Upper lobe of left lung (tissue), 6 donors: ENCODE data around the gene MYO9B. TPM values are rescaled to one million over a fixed set of nuclear protein-coding genes. Genes with fewer than 3 reads are reported as not detected.

Source experiments
- ATAC-seq, 2 donors: fragments of 200-7000 bp; cut with Tn5 transposase; one replicate each; pipeline ENCODE4 v1.9.1; 2022; ENCODE audit warnings: mild to moderate bottlenecking in 2 of 2, moderate library complexity in 2 of 2; ENCODE audit not compliant: low FRiP score in 2 of 2
- DNase-seq, 2 donors: peaks; one replicate each; pipeline ENCODE4 v3.0.0-alpha.2; 2019 to 2020
- H3K27ac ChIP-seq, 4 donors: fragments of 200-600 bp; sonication (generic); one replicate each; pipeline ENCODE4 v1.5.1; 2016 to 2019
- H3K27me3 ChIP-seq, 4 donors: fragments of 200-600 bp; sonication (generic); one replicate each; pipeline ENCODE4 v1.5.1; 2017 to 2019
- H3K36me3 ChIP-seq, 4 donors: fragments of 200-600 bp; sonication (generic); one replicate each; pipeline ENCODE4 v1.5.1; 2016 to 2019
- H3K4me1 ChIP-seq, 4 donors: fragments of 200-600 bp; sonication (generic); one replicate each; pipeline ENCODE4 v1.5.1; 2018 to 2019
- H3K4me3 ChIP-seq, 4 donors: fragments of 200-600 bp; sonication (generic); one replicate each; pipeline ENCODE4 v1.5.1; 2017 to 2019; ENCODE audit warnings: mild to moderate bottlenecking in 2 of 4, moderate library complexity in 1 of 4
- H3K9me3 ChIP-seq, 4 donors: fragments of 200-600 bp; sonication (generic); one replicate each; pipeline ENCODE4 v1.5.1; 2018 to 2019
- CTCF ChIP-seq, 6 experiments: fragments of 450-650 bp in 4 of 6; fragments of 200-600 bp in 2 of 6; sonication (generic) in 2 of 6; IDR thresholded peaks; one replicate each; pipeline ENCODE4 v1.5.1; 2016 to 2019; ENCODE audit warnings: antibody characterized with exemption in 6 of 6
- EP300 ChIP-seq, 4 donors: sonication (generic); formaldehyde crosslinking; IDR thresholded peaks; one replicate each; pipeline ENCODE4 v1.5.1; 2017; ENCODE audit warnings: antibody characterized with exemption in 4 of 4, control low read depth in 2 of 4
- POLR2A ChIP-seq, 4 donors: fragments of 450-650 bp; IDR thresholded peaks; one replicate each; pipeline ENCODE4 v1.5.1; 2016 to 2017; ENCODE audit warnings: antibody characterized with exemption in 4 of 4, mild to moderate bottlenecking in 2 of 4
- POLR2AphosphoS5 ChIP-seq, 2 donors: sonication (generic); formaldehyde crosslinking; IDR thresholded peaks; one replicate each; pipeline ENCODE4 v1.5.1; 2017; ENCODE audit warnings: antibody characterized with exemption in 2 of 2
- WGBS, 2 donors: methylation state at CpG; one replicate each; pipeline ENCODE4 v1.1.5; 2017 to 2018; 5-methylcytosine and 5-hydroxymethylcytosine counted together
- total RNA-seq, 6 donors: library from RNA; depleted of rRNA in 4 of 6; stranded (reverse); fragments of >200 nt in 4 of 6; gene quantifications; one replicate each; pipeline versions ENCODE4 v1.1.0 to v1.2.1, GENCODE V29; 2016 to 2021
- donor health status: DM: no; HTN: no; CAD: no; lungs with moderate emphysema.
- donor health status: DM: no; HTN: yes; CAD: no; lungs with severe emphysema.

The MYO9B gene
- total RNA-seq, 6 donors from 2014 or later = 72.3 to 408 (median 146) TPM

GRCh38 chr19:17215127-17215971, 139.8 kb downstream of the MYO9B start, which contains the start of gene USE1:
Gene USE1, plus strand, starts transcription at chr19:17215357. Its CDS starts 49 bp downstream, at chr19:17215406.
- peak; percentile 93 for DNase-seq

GRCh38 chr19:17216058-17216670, 140.6 kb downstream of the MYO9B start:
- no peak for ATAC-seq
- TF ChIP-seq POLR2A (IDR thresholded peaks at IDR 0.05) = no peak
- no peak for TF ChIP-seq POLR2AphosphoS5 (IDR thresholded peaks at IDR 0.05)
- Histone ChIP-seq H3K27me3 (no peaks in the 10 kb centered on the region), H3K36me3 (peaks cover 8 to 46% (median 33%) of the 10 kb centered on the region in 4 donors), H3K9me3 (no peaks in the 10 kb centered on the region), H3K4me1 (peaks cover 14 to 17% (median 15%) of the 10 kb centered on the region in 4 donors), H3K27ac (peak overlapping the region in 2 of 4 donors; percentile 95 to 96), H3K4me3 (peak overlapping the region in 3 of 4 donors; percentile 67 to 79 (median 77))
- 85 to 91% methylated on average over 8 to 12 of the region's 13 CpGs for WGBS, 2 donors
- no peak for DNase-seq

More at GRCh38 chr19:17215127-17215971, 139.8 kb downstream of the MYO9B start, which contains the start of gene USE1:
- H3K4me1 ChIP-seq = peaks cover 14 to 17% (median 15%) of the 10 kb centered on the region in 4 donors
- H3K4me3 ChIP-seq = peak within 1 kb of the TSS; percentile 67 to 85 (median 78)
- ATAC-seq = peak; percentile 96
- H3K27ac ChIP-seq = peak within 1 kb of the TSS; percentile 93 to 99 (median 96)
- H3K9me3 ChIP-seq = no peaks in the 10 kb centered on the region
- WGBS, 2 donors = 5 to 10% methylated on average over 18 to 24 of the region's 56 CpGs
- peaks cover 8 to 54% (median 41%) of the 10 kb centered on the region in 4 donors for H3K36me3 ChIP-seq
- no peak for TF ChIP-seq CTCF (IDR thresholded peaks at IDR 0.05)
- peak in 3 of 4 donors; percentile 24 to 84 (median 73) for TF ChIP-seq POLR2A (IDR thresholded peaks at IDR 0.05)
- peak; percentile 82 to 89 for TF ChIP-seq POLR2AphosphoS5 (IDR thresholded peaks at IDR 0.05)
- no peak for TF ChIP-seq EP300 (IDR thresholded peaks at IDR 0.05)
- no peaks in the 10 kb centered on the region for H3K27me3 ChIP-seq

- H3K4me1 ChIP-seq = peaks cover 14 to 17% (median 15%) of the 10 kb centered on the region in 4 donors
- ATAC-seq (no peak), DNase-seq (no peak)
- H3K9me3 ChIP-seq = no peaks in the 10 kb centered on the region
- H3K27me3 ChIP-seq = no peaks in the 10 kb centered on the region
- H3K4me3 ChIP-seq = no peak overlapping the region
- 96 to 98% methylated on average over 7 to 8 of the region's 8 CpGs for WGBS, 2 donors
- TF ChIP-seq POLR2AphosphoS5 (IDR thresholded peaks at IDR 0.05) (no peak), POLR2A (IDR thresholded peaks at IDR 0.05) (no peak), EP300 (IDR thresholded peaks at IDR 0.05) (no peak), CTCF (IDR thresholded peaks at IDR 0.05) (no peak)
- H3K36me3 ChIP-seq = peaks cover 5 to 26% (median 19%) of the 10 kb centered on the region in 4 donors
- no peak overlapping the region for H3K27ac ChIP-seq
Observed at GRCh38 chr19:17219286-17219685, 143.7 kb downstream of the MYO9B start.

- 54 to 62% methylated on average over 9 to 14 of the region's 14 CpGs for WGBS, 2 donors
- peak in 1 of 2 donors; percentile 50 for ATAC-seq
Observed at GRCh38 chr19:17220207-17220758, 144.7 kb downstream of the MYO9B start.

More at GRCh38 chr19:17220207-17220758, 144.7 kb downstream of the MYO9B start:
- Histone ChIP-seq H3K4me1 (peaks cover 7 to 11% (median 8%) of the 10 kb centered on the region in 4 donors), H3K27me3 (no peaks in the 10 kb centered on the region), H3K27ac (no peak overlapping the region), H3K9me3 (no peaks in the 10 kb centered on the region), H3K36me3 (peaks cover 5 to 26% (median 19%) of the 10 kb centered on the region in 4 donors), H3K4me3 (no peak overlapping the region)
- no peak for DNase-seq
- TF ChIP-seq EP300 (IDR thresholded peaks at IDR 0.05) (no peak), CTCF (IDR thresholded peaks at IDR 0.05) (no peak), POLR2A (IDR thresholded peaks at IDR 0.05) (no peak), POLR2AphosphoS5 (IDR thresholded peaks at IDR 0.05) (no peak)
